GM12872 (cell line): Measurements from ENCODE around the gene PRICKLE4.

ENCODE experiments used
- CTCF ChIP-seq: IDR thresholded peaks from 3 replicates; pipeline ENCODE4 v1.5.1; 2011; ENCODE audit warnings: low read depth, mild to moderate bottlenecking, low read length, moderate library complexity; ENCODE audit not compliant: insufficient read depth

The PRICKLE4 gene

GRCh38 chr6:41758641-41759035 is 21.9 kb upstream of the PRICKLE4 start:
- TF ChIP-seq CTCF, result no peak

- TF ChIP-seq CTCF, result no peak
Observed at GRCh38 chr6:41759106-41759904, 21.3 kb upstream of the PRICKLE4 start.

- no peak for TF ChIP-seq CTCF
Observed at GRCh38 chr6:41759905-41760579, 20.5 kb upstream of the PRICKLE4 start.

- TF ChIP-seq CTCF, result no peak
Observed at GRCh38 chr6:41763470-41763869, 17.1 kb upstream of the PRICKLE4 start.

GRCh38 chr6:41767112-41767833 is 13.3 kb upstream of the PRICKLE4 start:
- no peak for TF ChIP-seq CTCF

- TF ChIP-seq CTCF, result no peak
Observed at GRCh38 chr6:41768545-41769308, 11.9 kb upstream of the PRICKLE4 start.
